Spleen (tissue), 7 donors: Measurements from ENCODE around the gene CCL3.

Source experiments
- POLR2A ChIP-seq, 3 donors: fragments of 450-650 bp; IDR thresholded peaks; one replicate each; pipeline ENCODE4 v1.5.1; 2017; ENCODE audit warnings: antibody characterized with exemption in 3 of 3, mild to moderate bottlenecking in 1 of 3
- TF ChIP-seq, protein P1 (sequence below), 11 experiments: fragments of 200-600 bp in 7 of 11; fragments of 450-650 bp in 4 of 11; sonication (generic) in 4 of 11; IDR thresholded peaks in 8 of 11; conservative IDR thresholded peaks in 3 of 11; 1 replicate in 7 of 11; 2 replicates in 4 of 11; pipeline versions ENCODE4 v1.4.0 to v1.8.0; 2016 to 2021; ENCODE audit warnings: antibody characterized with exemption in 11 of 11, inconsistent platforms in 4 of 11, mild to moderate bottlenecking in 1 of 11
- donor health status: DM: no; HTN: no; CAD: no; lungs with moderate emphysema.
- donor health status: DM: no; HTN: no; CAD: no.
- donor health status: DM: no; HTN: no; CAD: no.

DNA sequence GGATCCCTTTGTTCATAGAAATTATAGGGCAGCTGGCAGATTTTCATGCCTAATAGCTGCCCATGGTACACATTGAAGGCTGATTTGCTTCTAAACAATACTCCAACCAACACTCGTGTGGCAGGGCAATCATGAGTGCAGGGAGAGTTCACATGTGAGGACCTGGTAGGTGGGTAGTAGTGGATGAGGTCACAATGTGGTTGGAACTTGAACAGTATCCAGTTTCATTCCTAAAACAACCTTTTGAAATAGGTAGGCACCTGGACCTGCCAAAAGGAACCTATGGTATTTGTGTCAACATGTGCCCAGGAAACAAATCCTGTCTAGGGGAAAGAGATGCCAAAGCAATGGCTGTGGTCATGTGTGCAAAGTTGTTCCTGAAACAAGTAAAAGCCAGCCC lies 46.5 kb upstream of the CCL3 start:
- TF ChIP-seq, protein P1, sequence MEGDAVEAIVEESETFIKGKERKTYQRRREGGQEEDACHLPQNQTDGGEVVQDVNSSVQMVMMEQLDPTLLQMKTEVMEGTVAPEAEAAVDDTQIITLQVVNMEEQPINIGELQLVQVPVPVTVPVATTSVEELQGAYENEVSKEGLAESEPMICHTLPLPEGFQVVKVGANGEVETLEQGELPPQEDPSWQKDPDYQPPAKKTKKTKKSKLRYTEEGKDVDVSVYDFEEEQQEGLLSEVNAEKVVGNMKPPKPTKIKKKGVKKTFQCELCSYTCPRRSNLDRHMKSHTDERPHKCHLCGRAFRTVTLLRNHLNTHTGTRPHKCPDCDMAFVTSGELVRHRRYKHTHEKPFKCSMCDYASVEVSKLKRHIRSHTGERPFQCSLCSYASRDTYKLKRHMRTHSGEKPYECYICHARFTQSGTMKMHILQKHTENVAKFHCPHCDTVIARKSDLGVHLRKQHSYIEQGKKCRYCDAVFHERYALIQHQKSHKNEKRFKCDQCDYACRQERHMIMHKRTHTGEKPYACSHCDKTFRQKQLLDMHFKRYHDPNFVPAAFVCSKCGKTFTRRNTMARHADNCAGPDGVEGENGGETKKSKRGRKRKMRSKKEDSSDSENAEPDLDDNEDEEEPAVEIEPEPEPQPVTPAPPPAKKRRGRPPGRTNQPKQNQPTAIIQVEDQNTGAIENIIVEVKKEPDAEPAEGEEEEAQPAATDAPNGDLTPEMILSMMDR (IDR thresholded peaks at IDR 0.05 in 8 of 11, conservative IDR thresholded peaks at IDR 0.05 in 3 of 11): no peak
- TF ChIP-seq POLR2A (IDR thresholded peaks at IDR 0.05): no peak
